ENCODE measurements around the gene HLA-DPA1.

DNA sequence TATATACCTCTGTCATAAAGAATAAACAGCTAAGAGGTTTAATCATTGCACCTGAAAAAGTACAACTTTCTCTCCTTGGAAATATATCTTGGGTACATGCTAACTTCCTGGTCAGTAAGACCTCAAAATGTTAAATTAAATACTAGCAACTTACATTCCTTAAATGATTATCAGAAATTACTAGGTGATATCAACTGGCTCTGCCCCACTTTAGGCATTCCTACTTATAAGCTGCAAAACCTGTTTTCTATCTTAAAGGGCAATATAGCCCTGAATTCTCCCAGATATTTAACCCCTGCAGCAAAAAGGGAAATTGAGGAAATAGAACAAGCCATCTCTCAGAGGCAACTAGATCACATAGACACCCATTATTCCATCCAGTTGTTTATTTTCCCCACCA, 20.8 kb downstream of the HLA-DPA1 start:
- TF ChIP-seq POLR2AphosphoS5 (IDR thresholded peaks at IDR 0.05; ENCODE audit: low read depth, low read length): no peak
- TF ChIP-seq POLR2A (IDR thresholded peaks at IDR 0.05; ENCODE audit: low read depth, low read length): no peak
- no peak for TF ChIP-seq TAF1 (IDR thresholded peaks at IDR 0.05; ENCODE audit: borderline replicate concordance, low read depth, low read length)
